ENCODE measurements around the gene CYP3A5. TPM values are rescaled to one million over a fixed set of nuclear protein-coding genes. Genes with fewer than 3 reads are reported as not detected.

Gene CYP3A5
- total and polyA plus RNA-seq, 9 of the 15 experiments (the other 6 are each of a cell fraction or from before 2014, with no cell fraction given): 0.73 to 2.8 (median 1.5) TPM

Small RNA genes lying within 50 kb of the gene (small RNA-seq; reads per million reads assigned to genes)
- gene CYP3A51P: not detected
- not detected for gene CYP3A7-CYP3A51P

Other genes starting within 250 kb of the CYP3A5 start
Only the 7 nearest of the 16 such genes appear.
- gene FAM200A, start 127.9 kb downstream of the CYP3A5 start, total RNA-seq (2014; rRNA removed): 6.3 and 6.4 TPM in 2 replicates
- 8.3 and 10.2 TPM in 2 replicates for gene FAM200A, start 127.9 kb downstream of the CYP3A5 start, total RNA-seq (2014; rRNA removed; fragmentation: Illumina TruSeq; extraction: Trizol)
- gene FAM200A, start 127.9 kb downstream of the CYP3A5 start, total RNA-seq (2015; rRNA removed; fragmentation: Illumina TruSeq; extraction: Trizol): 9.4 and 10.0 TPM in 2 replicates
- gene FAM200A, start 127.9 kb downstream of the CYP3A5 start, total RNA-seq (2021): 6.3 and 7.0 TPM in 2 replicates
- 6.8 and 11.2 TPM in 2 replicates for gene FAM200A, start 127.9 kb downstream of the CYP3A5 start, polyA plus RNA-seq (2011; rRNA removed)
- gene FAM200A, start 127.9 kb downstream of the CYP3A5 start, polyA plus RNA-seq (2014; fragmentation: Illumina TruSeq; extraction: Trizol): 10.3 and 11.3 TPM in 2 replicates
- gene FAM200A, start 127.9 kb downstream of the CYP3A5 start, polyA plus RNA-seq (2014; fragmentation: Nextera tagmentation; extraction: Ambion mirVana): 1 to 10 TPM; 3.3 to 4.3 TPM
- 7.9 and 9.0 TPM in 2 replicates for gene FAM200A, start 127.9 kb downstream of the CYP3A5 start, polyA plus RNA-seq (2014; rRNA removed)
- 85.6 and 123 TPM in 2 replicates for gene ZNF655, start 121.4 kb downstream of the CYP3A5 start, total RNA-seq (2014; rRNA removed)
- 94.7 and 105 TPM in 2 replicates for gene ZNF655, start 121.4 kb downstream of the CYP3A5 start, total RNA-seq (2014; rRNA removed; fragmentation: Illumina TruSeq; extraction: Trizol)
- 94.4 and 95.2 TPM in 2 replicates for gene ZNF655, start 121.4 kb downstream of the CYP3A5 start, total RNA-seq (2015; rRNA removed; fragmentation: Illumina TruSeq; extraction: Trizol)
- 68.1 and 78.1 TPM in 2 replicates for gene ZNF655, start 121.4 kb downstream of the CYP3A5 start, total RNA-seq (2021)
- gene ZNF655, start 121.4 kb downstream of the CYP3A5 start, polyA plus RNA-seq (2011; rRNA removed): 81.3 and 112 TPM in 2 replicates
- 101 and 103 TPM in 2 replicates for gene ZNF655, start 121.4 kb downstream of the CYP3A5 start, polyA plus RNA-seq (2014; fragmentation: Illumina TruSeq; extraction: Trizol)
- 10 to 100 TPM; 25.7 to 34.1 TPM for gene ZNF655, start 121.4 kb downstream of the CYP3A5 start, polyA plus RNA-seq (2014; fragmentation: Nextera tagmentation; extraction: Ambion mirVana)
- 130 and 137 TPM in 2 replicates for gene ZNF655, start 121.4 kb downstream of the CYP3A5 start, polyA plus RNA-seq (2014; rRNA removed)
- 0.61 and 0.73 TPM in 2 replicates for gene TMEM225B, start 81.7 kb downstream of the CYP3A5 start, total RNA-seq (2014; rRNA removed)
- 0.18 and 0.70 TPM in 2 replicates for gene TMEM225B, start 81.7 kb downstream of the CYP3A5 start, total RNA-seq (2014; rRNA removed; fragmentation: Illumina TruSeq; extraction: Trizol)
- gene TMEM225B, start 81.7 kb downstream of the CYP3A5 start, total RNA-seq (2015; rRNA removed; fragmentation: Illumina TruSeq; extraction: Trizol): 0.51 and 0.79 TPM in 2 replicates
- gene TMEM225B, start 81.7 kb downstream of the CYP3A5 start, total RNA-seq (2021): 0.60 and 1.3 TPM in 2 replicates
- gene TMEM225B, start 81.7 kb downstream of the CYP3A5 start, polyA plus RNA-seq (2011; rRNA removed): 0.56 and 0.93 TPM in 2 replicates
- gene TMEM225B, start 81.7 kb downstream of the CYP3A5 start, polyA plus RNA-seq (2014; fragmentation: Illumina TruSeq; extraction: Trizol): 0.32 and 0.68 TPM in 2 replicates
- under 1 TPM; 0.08 to 0.25 TPM for gene TMEM225B, start 81.7 kb downstream of the CYP3A5 start, polyA plus RNA-seq (2014; fragmentation: Nextera tagmentation; extraction: Ambion mirVana)
- gene TMEM225B, start 81.7 kb downstream of the CYP3A5 start, polyA plus RNA-seq (2014; rRNA removed): 0.62 and 0.94 TPM in 2 replicates
- 13.7 and 16.9 TPM in 2 replicates for gene ZSCAN25, start 63.0 kb downstream of the CYP3A5 start, total RNA-seq (2014; rRNA removed)
- 11.0 and 12.8 TPM in 2 replicates for gene ZSCAN25, start 63.0 kb downstream of the CYP3A5 start, total RNA-seq (2014; rRNA removed; fragmentation: Illumina TruSeq; extraction: Trizol)
- gene ZSCAN25, start 63.0 kb downstream of the CYP3A5 start, total RNA-seq (2015; rRNA removed; fragmentation: Illumina TruSeq; extraction: Trizol): 14.4 and 15.9 TPM in 2 replicates
- 15.7 and 18.4 TPM in 2 replicates for gene ZSCAN25, start 63.0 kb downstream of the CYP3A5 start, total RNA-seq (2021)
- 10.5 and 14.2 TPM in 2 replicates for gene ZSCAN25, start 63.0 kb downstream of the CYP3A5 start, polyA plus RNA-seq (2011; rRNA removed)
- gene ZSCAN25, start 63.0 kb downstream of the CYP3A5 start, polyA plus RNA-seq (2014; fragmentation: Illumina TruSeq; extraction: Trizol): 11.7 and 12.0 TPM in 2 replicates
- 1 to 10 TPM in 1 of 2 experiments, under 1 TPM in 1; 0.94 to 1.1 TPM for gene ZSCAN25, start 63.0 kb downstream of the CYP3A5 start, polyA plus RNA-seq (2014; fragmentation: Nextera tagmentation; extraction: Ambion mirVana)
- 12.2 and 18.5 TPM in 2 replicates for gene ZSCAN25, start 63.0 kb downstream of the CYP3A5 start, polyA plus RNA-seq (2014; rRNA removed)
- gene CYP3A7, start 55.2 kb upstream of the CYP3A5 start, total RNA-seq (2014; rRNA removed): not detected in 2 replicates
- not detected in 2 replicates for gene CYP3A7, start 55.2 kb upstream of the CYP3A5 start, total RNA-seq (2014; rRNA removed; fragmentation: Illumina TruSeq; extraction: Trizol)
- not detected in 2 replicates for gene CYP3A7, start 55.2 kb upstream of the CYP3A5 start, total RNA-seq (2015; rRNA removed; fragmentation: Illumina TruSeq; extraction: Trizol)
- not detected in 2 replicates for gene CYP3A7, start 55.2 kb upstream of the CYP3A5 start, total RNA-seq (2021)
- not detected in 2 replicates for gene CYP3A7, start 55.2 kb upstream of the CYP3A5 start, polyA plus RNA-seq (2011; rRNA removed)
- gene CYP3A7, start 55.2 kb upstream of the CYP3A5 start, polyA plus RNA-seq (2014; fragmentation: Illumina TruSeq; extraction: Trizol): not detected in 2 replicates
- under 1 TPM in 1 of 2 experiments, not detected in 1; 0.20 TPM for gene CYP3A7, start 55.2 kb upstream of the CYP3A5 start, polyA plus RNA-seq (2014; fragmentation: Nextera tagmentation; extraction: Ambion mirVana)
- not detected in 2 replicates for gene CYP3A7, start 55.2 kb upstream of the CYP3A5 start, polyA plus RNA-seq (2014; rRNA removed)
- gene CYP3A4, start 104.2 kb upstream of the CYP3A5 start, total RNA-seq (2014; rRNA removed): not detected in 2 replicates
- gene CYP3A4, start 104.2 kb upstream of the CYP3A5 start, total RNA-seq (2014; rRNA removed; fragmentation: Illumina TruSeq; extraction: Trizol): not detected in 2 replicates
- gene CYP3A4, start 104.2 kb upstream of the CYP3A5 start, total RNA-seq (2015; rRNA removed; fragmentation: Illumina TruSeq; extraction: Trizol): not detected in 2 replicates
- gene CYP3A4, start 104.2 kb upstream of the CYP3A5 start, total RNA-seq (2021): 0.07 and 0.18 TPM in 2 replicates
- not detected in 2 replicates for gene CYP3A4, start 104.2 kb upstream of the CYP3A5 start, polyA plus RNA-seq (2011; rRNA removed)
- gene CYP3A4, start 104.2 kb upstream of the CYP3A5 start, polyA plus RNA-seq (2014; fragmentation: Illumina TruSeq; extraction: Trizol): not detected in 2 replicates
- under 1 TPM in 1 of 2 experiments, not detected in 1; 0.08 TPM for gene CYP3A4, start 104.2 kb upstream of the CYP3A5 start, polyA plus RNA-seq (2014; fragmentation: Nextera tagmentation; extraction: Ambion mirVana)
- gene CYP3A4, start 104.2 kb upstream of the CYP3A5 start, polyA plus RNA-seq (2014; rRNA removed): not detected in 2 replicates
- gene CYP3A43, start 148.0 kb upstream of the CYP3A5 start, total RNA-seq (2014; rRNA removed): not detected in 2 replicates
- not detected in 2 replicates for gene CYP3A43, start 148.0 kb upstream of the CYP3A5 start, total RNA-seq (2014; rRNA removed; fragmentation: Illumina TruSeq; extraction: Trizol)
- gene CYP3A43, start 148.0 kb upstream of the CYP3A5 start, total RNA-seq (2015; rRNA removed; fragmentation: Illumina TruSeq; extraction: Trizol): not detected in 2 replicates
- not detected in 2 replicates for gene CYP3A43, start 148.0 kb upstream of the CYP3A5 start, total RNA-seq (2021)
- gene CYP3A43, start 148.0 kb upstream of the CYP3A5 start, polyA plus RNA-seq (2011; rRNA removed): 0.05 TPM in 1 of 2 replicates, not detected in the other
- not detected in 2 replicates for gene CYP3A43, start 148.0 kb upstream of the CYP3A5 start, polyA plus RNA-seq (2014; fragmentation: Illumina TruSeq; extraction: Trizol)
- gene CYP3A43, start 148.0 kb upstream of the CYP3A5 start, polyA plus RNA-seq (2014; fragmentation: Nextera tagmentation; extraction: Ambion mirVana): not detected
- gene CYP3A43, start 148.0 kb upstream of the CYP3A5 start, polyA plus RNA-seq (2014; rRNA removed): not detected in 2 replicates

Measured in K562 (cell line).